ENCODE results near the gene FILIP1L. TPM values are rescaled to one million over a fixed set of nuclear protein-coding genes. Genes with fewer than 3 reads are reported as not detected.

The FILIP1L gene
- total RNA-seq, 1 donor from 2014 or later: 1.2 TPM

DNA sequence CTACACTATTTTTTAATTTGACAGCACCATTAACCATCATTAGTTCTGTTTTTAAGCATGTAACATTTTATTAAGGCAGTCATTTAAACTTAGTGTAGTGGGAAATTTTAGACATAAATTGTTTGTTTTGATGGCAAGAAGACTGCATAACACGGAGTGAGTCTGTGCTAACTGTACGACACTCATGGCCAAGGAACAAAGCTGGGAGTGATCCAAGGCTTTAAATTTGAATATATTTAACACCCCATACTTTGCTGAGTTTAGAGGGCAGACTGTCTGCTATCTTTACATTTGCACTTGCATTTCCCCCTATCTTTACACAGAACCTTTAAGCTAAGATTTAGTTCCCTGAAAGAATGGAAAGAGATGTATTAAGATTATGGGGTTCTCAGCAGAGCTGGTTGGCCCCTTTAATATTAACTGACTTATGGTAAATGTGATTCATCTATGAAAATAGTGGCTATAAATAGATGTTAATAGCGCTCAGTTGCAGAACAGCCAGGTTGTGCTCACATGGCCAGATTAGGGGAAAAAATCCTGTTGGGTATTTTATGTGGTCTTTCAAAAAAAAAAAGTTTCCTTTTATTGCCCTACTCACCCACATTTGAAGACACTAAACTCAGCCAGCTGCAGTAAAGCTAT, 175.9 kb downstream of the FILIP1L start:
- no peak for FAIRE-seq
- DNase-seq (ENCODE audit: low spot score in 2 of 2): no peak

GRCh38 chr3:99934975-99935797, 179.1 kb downstream of the FILIP1L start:
- no peak for DNase-seq (ENCODE audit: low spot score in 2 of 2)
- no peak for FAIRE-seq

DNA sequence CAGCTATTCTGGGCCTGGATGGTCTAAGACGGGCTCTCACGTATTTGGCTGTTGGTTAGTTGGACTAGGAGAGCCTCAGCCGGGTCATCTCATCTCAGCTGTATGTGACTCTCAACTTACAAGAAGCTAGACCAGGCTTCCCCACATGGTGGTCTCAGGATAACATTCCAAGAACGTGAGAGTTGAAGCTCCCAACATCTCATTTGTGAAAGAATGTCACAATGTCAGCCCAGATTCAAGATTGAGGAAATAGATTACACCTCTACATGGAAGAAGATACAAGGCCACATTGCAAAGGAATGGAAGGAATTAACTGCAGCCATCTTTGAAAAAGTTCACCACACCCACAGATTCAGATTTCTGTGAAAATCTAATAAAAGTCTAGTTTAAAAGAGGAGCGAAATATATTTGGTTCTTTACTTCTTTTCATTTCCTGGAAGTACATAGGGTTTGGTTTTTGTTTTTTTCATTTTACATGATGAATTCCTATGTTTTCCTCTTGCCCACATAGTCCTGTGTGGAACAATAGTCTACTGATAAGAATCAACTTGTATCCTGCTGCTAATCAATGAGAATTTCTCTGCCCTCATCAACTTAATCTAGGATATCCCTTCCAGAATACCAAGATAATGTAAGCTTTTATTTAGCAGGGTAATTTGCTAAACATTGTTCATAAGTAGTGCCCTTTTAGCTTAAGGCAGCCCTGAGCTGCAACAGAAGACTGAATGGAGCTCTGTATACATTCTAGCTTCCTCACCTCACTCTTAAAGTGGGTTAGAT, 180.1 kb downstream of the FILIP1L start:
- no peak for DNase-seq (ENCODE audit: low spot score in 2 of 2)
- no peak for FAIRE-seq

GRCh38 chr3:99931059-99931458, 183.2 kb downstream of the FILIP1L start:
- no peak for DNase-seq (ENCODE audit: low spot score in 2 of 2)
- FAIRE-seq: no peak

- DNase-seq (ENCODE audit: low spot score in 2 of 2): no peak
- FAIRE-seq: no peak
Observed at GRCh38 chr3:99929745-99930139, 184.6 kb downstream of the FILIP1L start.

DNA sequence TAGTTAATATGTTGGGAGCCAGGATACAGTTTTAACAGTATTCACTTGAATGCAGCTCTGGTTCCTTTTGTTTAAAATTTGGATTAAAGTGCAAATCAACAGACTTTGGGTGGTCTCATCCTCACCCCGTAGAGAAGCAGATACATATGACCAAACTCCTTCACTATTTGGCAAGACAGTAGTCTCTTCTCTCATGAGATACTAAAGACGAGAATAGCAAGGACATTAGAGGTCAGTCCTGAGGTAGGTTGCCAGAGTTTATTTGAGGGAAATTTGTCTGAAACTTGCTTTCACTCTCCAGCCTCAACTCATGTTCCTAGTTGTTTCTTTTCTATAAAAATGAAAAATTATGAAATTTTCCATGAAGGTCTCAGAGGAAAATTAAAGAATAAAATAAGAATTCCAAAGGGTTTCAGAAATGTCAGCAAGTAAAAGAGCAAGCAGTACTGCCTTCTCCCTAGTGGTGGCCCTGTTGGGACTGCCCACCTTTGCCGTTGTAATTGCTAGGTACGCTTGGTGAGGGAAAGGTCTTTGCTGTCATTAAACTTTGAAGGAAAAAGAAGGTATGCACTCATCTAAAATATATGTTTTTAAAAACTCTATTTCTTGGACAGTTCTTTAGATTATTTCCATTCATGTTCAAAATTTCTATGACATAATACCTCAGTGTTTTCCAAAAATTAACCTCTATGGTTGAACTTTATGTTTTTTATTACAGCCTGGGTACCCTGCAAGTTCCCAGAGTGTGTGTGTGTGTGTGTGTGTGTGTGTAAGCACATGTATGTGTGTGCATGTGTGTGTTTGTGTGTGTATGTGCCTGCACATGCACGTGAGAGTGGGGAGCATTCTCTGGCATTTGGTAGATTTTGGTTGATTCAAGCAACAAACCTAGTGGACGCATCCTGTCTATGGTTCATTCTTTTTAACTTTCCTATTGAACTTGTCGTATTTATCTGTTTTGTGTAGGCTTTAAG, 185.2 kb downstream of the FILIP1L start:
- no peak for DNase-seq (ENCODE audit: low spot score in 2 of 2)
- FAIRE-seq: no peak

DNA sequence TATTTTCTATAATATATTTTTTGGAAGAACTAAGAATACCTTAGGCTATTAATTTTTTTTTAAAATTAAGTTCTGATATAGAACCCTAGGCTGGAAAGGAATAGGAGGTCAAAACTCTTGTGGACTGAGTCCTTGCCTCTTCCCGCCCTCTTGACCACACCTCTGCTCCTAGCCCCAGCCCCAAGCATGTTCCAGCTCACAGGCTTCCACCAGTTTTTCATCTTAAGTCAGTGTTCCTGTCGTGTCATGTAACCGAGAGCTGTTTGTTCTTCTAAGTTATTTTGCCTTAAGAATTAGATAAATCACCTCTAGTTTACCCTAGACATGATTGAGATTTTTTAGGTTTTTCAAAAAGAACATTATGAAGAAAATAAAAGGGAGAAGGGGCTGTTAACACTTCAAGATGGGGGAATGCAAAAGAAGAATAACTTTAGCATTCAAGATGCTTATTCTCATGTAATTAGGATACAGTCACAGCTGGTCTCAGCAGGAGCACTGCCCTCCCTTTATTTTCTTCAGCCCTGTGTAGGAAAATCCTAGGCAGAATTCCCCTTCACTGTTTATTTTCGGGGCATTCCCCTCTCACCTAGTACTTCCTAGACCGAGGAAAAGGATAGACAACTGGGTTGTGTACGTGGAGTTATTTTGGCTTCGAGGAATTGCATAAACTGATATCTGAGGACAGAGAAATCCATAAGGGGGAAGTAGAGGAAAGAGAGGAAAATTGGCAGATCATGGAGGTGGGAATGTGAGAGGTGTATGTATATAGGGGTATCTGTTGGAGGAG, 186.4 kb downstream of the FILIP1L start:
- no peak for FAIRE-seq
- no peak for DNase-seq (ENCODE audit: low spot score in 2 of 2)

DNA sequence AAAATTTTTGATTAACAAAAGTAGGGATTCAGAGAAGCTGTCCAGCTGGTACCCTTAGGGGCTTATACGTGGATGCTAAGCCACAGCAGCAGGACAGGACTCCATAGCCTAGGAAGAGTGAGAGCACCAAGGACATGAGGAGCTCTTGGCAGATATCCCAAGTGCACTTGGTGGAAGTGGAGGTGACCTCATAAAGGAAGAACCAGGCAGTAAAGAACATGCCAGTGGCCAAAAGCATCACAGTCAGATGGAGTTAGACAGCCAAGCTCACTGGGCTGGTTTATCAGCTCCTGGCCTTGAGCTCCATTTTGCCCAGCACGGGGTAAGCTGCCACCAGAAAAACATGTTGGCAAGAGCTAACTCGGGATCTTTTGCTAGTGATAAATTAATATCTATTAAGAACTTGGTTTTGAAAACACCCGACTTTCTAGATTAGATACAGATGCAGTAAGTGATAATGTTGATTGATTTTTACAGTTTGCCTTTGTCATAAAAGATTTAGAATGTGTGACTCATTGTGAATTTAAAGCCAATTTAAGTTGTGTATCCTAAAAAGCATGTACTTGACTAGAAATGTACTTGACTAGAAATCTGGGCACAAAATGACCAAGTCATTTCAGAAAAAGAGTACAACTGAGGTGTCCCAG, 188.6 kb downstream of the FILIP1L start:
- no peak for DNase-seq (ENCODE audit: low spot score in 2 of 2)
- FAIRE-seq: no peak

DNA sequence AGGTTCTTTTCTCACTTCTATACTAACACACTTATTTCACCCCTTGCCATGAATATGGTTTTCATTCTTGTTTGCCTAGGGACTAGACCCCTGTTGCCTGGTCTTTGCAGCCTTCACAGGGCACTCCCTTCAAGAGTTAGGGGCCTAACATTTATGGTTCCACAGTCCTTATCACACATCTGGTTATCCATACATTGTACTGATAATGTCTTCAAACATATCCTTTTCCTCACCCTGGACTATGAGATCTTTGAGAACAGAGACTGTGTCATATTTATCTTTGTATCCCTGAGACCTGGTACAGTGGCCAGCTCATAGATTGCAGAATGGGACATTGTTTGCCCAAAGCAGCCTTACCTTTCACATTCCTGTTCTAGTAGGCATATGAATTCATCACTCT, 190.4 kb downstream of the FILIP1L start:
- no peak for DNase-seq (ENCODE audit: low spot score in 2 of 2)
- no peak for FAIRE-seq

GRCh38 chr3:99921986-99922385, 192.3 kb downstream of the FILIP1L start:
- DNase-seq (ENCODE audit: low spot score in 2 of 2) (no peak), FAIRE-seq (no peak)

DNA sequence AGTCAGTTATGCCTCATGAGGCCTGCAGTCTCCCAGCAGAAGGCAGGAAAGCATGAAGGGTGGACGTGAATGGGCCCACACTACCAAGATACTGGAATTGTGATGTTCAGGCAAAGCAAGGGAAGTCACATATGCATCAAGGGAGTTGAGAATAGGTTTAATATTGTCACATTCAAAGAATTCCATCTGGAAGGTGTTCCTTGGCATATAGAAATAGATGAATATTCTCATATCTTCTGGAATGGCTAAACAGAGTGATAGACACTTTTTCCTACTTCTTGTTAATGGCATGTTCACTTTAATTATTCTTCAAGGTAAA, 193.0 kb downstream of the FILIP1L start:
- FAIRE-seq (no peak), DNase-seq (ENCODE audit: low spot score in 2 of 2) (no peak)

- no peak for DNase-seq (ENCODE audit: low spot score in 2 of 2)
- FAIRE-seq: no peak
Observed at GRCh38 chr3:99920481-99921376, 193.6 kb downstream of the FILIP1L start.

- DNase-seq (ENCODE audit: low spot score in 2 of 2): no peak
- no peak for FAIRE-seq
Observed at GRCh38 chr3:99919694-99920093, 194.6 kb downstream of the FILIP1L start.

DNA sequence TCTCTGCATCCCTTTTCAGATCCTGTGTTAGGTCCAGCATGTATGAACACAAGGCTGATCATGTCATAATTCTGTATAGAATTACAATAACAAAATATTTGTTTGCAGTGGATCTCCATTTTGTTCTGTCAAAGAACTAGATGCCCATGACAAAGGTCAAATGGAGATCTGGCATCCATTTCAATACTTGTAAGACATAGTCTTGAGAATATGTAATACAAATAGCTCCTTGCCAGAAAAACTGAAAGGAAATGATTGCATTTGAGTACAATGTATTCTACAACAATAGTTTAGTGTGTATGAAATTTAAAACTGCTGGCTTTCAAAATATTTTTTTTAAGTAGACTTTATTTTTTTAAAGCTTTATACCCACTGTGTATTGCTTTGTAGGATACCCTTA, 195.6 kb downstream of the FILIP1L start:
- DNase-seq (ENCODE audit: low spot score in 2 of 2): no peak
- no peak for FAIRE-seq

GRCh38 chr3:99915906-99916432, 198.3 kb downstream of the FILIP1L start:
- no peak for FAIRE-seq
- DNase-seq (ENCODE audit: low spot score in 2 of 2): no peak

DNA sequence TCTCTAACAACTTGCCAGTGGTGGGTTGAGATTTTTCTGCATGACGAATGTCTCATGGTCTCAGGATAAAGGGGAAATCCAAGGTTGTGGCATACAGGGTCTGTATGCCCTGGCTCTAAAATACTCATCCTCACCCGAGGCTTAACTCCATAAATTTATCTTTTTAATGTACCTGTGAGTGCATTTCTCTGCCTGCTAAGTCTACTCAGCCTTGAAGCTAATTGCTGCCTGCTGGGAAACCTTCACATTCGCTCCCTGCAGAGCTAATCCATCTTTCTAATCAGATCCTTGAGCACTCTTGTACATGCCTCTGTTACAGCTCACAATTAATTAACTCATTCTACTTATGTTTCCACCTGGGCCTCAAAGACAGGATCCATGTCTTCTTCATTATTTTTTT, 202.9 kb downstream of the FILIP1L start:
- DNase-seq (ENCODE audit: low spot score in 2 of 2): no peak
- FAIRE-seq: no peak

DNA sequence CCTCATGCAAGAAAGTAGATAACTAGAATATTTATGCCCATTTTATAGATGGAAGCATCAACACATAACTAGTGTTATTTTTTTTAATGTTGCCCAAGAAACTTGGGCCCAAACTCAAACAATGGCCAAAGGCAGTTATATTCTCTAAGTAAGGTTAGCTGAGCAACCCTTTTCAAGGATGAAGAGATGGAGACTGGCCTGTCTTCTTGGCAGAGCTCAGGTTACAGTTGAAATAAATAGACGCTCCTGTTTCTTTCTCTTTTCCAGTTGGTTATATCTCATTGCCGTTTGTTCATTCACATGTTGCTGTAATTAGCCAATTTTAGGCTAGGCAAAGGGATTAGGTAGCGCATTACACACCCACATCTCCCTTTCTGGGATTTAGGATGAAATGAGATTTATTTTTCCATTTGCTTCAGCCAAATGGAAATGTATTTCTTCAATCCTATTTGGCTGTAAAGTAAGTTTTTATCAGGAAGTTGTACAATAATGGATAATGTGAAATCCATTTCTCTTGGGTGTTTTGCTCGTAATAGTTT, 203.5 kb downstream of the FILIP1L start:
- FAIRE-seq (no peak), DNase-seq (ENCODE audit: low spot score in 2 of 2) (no peak)

Data from frontal cortex (tissue), 4 donors.